SH-SY5Y (cell line): ENCODE measurements around the gene MEIS1.

Source experiments
- GATA2 ChIP-seq: IDR thresholded peaks from 2 replicates; pipeline ENCODE4 v1.6.1; 2011; ENCODE audit warnings: mild to moderate bottlenecking, low read depth, low read length
- GATA3 ChIP-seq: IDR thresholded peaks from 2 replicates; pipeline ENCODE4 v1.6.1; 2011; ENCODE audit warnings: low read depth, mild to moderate bottlenecking, low read length, moderate library complexity

DNA sequence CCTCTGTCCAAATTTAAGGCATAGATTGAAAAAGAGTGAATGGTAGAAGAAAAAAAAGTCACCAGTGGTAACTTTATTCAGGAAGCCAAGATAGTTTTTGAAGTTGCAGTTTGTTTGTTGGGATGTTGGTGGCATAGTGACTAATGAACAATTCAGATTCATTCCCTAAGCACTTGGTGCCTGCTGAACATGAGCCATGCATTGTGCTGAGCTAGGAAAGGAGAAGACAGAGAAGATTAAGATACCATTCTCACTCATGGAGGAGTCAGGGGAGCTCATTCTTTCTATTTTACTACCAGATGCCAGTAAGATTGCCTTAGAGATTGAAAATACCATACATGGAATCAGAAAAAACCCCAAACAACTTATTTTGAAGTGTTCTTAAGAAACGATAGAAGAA, 25.1 kb downstream of the MEIS1 start:
- TF ChIP-seq GATA2 (no peak), GATA3 (no peak)
